Bronchial epithelial cell (primary cell): ENCODE results near the gene TMPRSS6. TPM values are rescaled to one million over a fixed set of nuclear protein-coding genes. Genes with fewer than 3 reads are reported as not detected.

Experiments used
- DNase-seq: peaks from one replicate; pipeline ENCODE4 v3.0.0-alpha.2; 2010; ENCODE audit warnings: low read depth
- FAIRE-seq: peaks from 2 replicates; lab custom pipeline; 2011; peaks lifted over from hg19 to GRCh38; lab: Jason Lieb, UNC
- H3K27me3 ChIP-seq: 2 replicates; pipeline ENCODE4 v1.5.1; 2011; ENCODE audit warnings: low read length; ENCODE audit not compliant: control insufficient read depth, insufficient read depth
- H3K36me3 ChIP-seq: 2 replicates; pipeline ENCODE4 v1.5.1; 2011; ENCODE audit warnings: low read length; ENCODE audit not compliant: control insufficient read depth, insufficient read depth
- H3K4me3 ChIP-seq: 2 replicates; pipeline ENCODE4 v1.5.1; 2011; ENCODE audit warnings: mild to moderate bottlenecking, low read depth, low read length, control low read depth
- total RNA-seq: library from RNA; depleted of rRNA; stranded (reverse); fragments of >200 nt; gene quantifications from 2 replicates; pipeline ENCODE4 v1.2.1, GENCODE V29; 2014
- TF ChIP-seq, protein P1 (sequence below): IDR thresholded peaks from 2 replicates; pipeline ENCODE4 v1.5.1; 2011; ENCODE audit warnings: mild to moderate bottlenecking, moderate library complexity, low read length, control low read depth, inconsistent platforms; ENCODE audit not compliant: insufficient read depth, severe bottlenecking

TMPRSS6 gene
- total RNA-seq, 1 donor from 2014 or later, result not detected

DNA sequence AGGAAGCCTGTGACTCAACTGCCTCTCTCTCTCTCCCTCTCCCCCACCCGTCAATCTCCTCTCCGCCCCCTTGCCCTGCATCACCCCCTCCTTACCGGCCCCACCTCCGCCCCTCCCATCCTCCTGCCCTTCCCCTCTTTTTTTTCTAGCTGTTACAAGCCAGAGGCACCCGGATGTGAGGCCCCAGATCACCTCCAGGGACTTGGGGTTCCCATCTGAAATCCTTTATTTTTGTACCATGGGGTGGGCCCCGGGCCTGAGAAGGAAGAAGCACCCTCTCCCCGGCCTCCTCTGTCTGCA, 47.2 kb downstream of the TMPRSS6 start:
- H3K4me3 ChIP-seq, result no peak overlapping the region
- no peak for FAIRE-seq
- H3K36me3 ChIP-seq, result peaks cover 1% of the 10 kb centered on the region
- no peak for DNase-seq
- TF ChIP-seq, protein P1, sequence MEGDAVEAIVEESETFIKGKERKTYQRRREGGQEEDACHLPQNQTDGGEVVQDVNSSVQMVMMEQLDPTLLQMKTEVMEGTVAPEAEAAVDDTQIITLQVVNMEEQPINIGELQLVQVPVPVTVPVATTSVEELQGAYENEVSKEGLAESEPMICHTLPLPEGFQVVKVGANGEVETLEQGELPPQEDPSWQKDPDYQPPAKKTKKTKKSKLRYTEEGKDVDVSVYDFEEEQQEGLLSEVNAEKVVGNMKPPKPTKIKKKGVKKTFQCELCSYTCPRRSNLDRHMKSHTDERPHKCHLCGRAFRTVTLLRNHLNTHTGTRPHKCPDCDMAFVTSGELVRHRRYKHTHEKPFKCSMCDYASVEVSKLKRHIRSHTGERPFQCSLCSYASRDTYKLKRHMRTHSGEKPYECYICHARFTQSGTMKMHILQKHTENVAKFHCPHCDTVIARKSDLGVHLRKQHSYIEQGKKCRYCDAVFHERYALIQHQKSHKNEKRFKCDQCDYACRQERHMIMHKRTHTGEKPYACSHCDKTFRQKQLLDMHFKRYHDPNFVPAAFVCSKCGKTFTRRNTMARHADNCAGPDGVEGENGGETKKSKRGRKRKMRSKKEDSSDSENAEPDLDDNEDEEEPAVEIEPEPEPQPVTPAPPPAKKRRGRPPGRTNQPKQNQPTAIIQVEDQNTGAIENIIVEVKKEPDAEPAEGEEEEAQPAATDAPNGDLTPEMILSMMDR, result no peak
- peaks cover 1% of the 10 kb centered on the region for H3K27me3 ChIP-seq

DNA sequence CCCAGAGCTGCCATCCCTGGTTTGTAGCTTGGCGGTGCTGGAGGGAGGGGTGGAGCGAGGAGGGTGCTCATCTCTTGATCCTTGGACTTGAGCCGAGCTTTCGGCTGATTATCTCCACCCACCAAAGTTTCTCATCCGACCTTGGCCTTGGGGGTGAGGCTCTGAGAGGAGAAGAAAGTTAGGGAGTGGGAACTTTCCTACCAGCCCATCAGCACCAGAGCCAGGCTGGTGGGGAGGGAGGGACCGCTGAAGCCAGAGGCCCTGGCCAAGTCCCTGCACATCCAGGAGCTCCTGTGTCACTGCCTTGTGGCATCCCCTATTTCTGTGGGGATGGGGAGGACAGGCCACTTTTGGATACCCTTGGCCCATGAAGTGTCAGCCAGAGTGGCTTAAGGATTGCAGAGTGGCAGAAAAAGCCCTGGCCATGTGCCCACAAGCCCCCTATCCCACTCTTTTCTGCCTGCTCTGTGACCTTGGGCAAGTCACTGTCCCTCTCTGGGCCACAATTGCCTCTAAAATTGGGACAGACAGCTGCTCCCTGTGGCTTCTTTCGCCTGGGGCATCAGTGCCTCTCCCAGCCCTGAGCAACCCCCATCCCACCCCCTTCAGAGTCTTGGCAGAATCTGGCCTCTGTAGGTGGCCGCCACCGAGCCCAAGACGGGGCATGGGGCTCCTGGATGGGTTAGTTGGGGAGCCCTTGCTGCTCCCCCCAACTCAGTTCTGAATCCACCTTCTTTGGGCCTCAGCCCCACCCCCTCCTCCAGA, 47.7 kb downstream of the TMPRSS6 start:
- Histone ChIP-seq H3K36me3 (peaks cover 3% of the 10 kb centered on the region), H3K27me3 (peaks cover 1% of the 10 kb centered on the region), H3K4me3 (no peak overlapping the region)
- TF ChIP-seq, protein P1, result no peak
- FAIRE-seq, result no peak
- DNase-seq, result no peak

DNA sequence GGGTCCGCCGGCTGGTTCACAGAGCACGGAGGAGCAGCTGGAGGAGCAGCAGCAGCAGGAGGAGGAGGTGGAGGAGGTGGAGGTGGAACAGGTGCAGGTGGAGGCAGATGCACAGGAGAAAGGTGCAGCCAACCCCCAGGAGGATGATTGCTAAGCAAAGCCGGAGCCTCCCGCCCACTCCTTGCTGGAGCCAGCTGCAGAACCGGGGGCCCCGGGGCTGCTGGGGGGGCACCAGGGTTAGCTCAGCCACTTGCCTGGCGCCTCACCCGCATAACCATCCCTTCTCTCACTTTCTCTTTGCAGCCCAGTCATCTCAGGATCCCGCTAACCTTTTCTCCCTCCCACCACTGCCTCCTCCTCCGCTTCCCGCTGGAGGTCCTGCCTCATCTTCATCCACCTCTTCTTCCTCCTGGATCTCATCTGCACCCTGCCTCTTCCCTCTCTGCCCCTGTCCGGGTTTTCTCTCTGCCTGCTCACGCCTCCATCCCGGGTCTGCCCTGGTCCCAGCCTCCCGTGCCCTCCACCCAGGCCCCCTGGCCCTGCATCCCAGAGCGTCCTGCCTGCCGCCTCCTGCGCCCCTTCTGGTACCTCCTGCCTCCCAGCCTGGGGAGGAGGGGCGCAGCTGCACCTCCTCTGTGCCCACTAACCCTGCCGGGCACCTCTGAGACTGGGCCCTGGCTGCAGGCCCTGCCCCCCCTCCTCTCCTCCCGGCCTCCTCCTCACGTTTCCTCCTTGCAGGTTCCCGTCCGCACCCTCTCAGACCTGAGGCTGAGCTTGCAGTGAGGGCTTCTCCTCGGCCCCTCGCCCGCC, 48.5 kb downstream of the TMPRSS6 start:
- Histone ChIP-seq H3K27me3 (no peaks in the 10 kb centered on the region), H3K4me3 (no peak overlapping the region), H3K36me3 (peaks cover 5% of the 10 kb centered on the region)
- no peak for FAIRE-seq
- TF ChIP-seq, protein P1, result no peak
- DNase-seq, result no peak

DNA sequence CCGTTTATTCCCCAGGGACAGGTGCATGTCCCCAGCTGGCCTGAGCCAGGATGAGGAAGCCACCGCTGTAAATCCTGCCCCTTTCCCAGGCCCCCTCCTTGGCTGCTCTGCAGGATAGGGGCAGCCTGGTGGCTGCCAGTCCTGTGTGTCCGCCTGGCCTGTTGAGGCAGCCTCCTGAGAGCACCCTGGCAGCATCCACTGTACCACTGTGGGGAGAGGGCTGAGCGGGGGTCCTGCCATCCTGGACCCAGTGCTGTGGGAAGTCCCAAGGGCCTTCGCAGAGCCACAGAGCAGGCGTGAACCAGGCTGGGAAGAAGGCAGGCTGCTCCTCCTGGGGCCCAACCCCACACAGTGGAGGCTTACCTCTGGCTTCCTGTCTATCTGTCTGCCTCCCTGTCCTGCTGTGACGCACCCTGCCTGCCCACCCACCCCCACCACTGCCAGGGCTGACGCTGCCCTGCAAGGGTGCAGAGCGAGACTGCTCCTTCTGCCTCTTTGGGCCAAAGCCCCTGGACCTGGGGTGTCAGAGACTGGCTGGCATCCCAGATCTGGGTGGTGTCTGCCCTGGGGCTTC, 49.5 kb downstream of the TMPRSS6 start:
- peaks cover 5% of the 10 kb centered on the region for H3K36me3 ChIP-seq
- H3K4me3 ChIP-seq, result no peak overlapping the region
- TF ChIP-seq, protein P1, result no peak
- DNase-seq, result no peak
- FAIRE-seq, result no peak
- no peaks in the 10 kb centered on the region for H3K27me3 ChIP-seq

DNA sequence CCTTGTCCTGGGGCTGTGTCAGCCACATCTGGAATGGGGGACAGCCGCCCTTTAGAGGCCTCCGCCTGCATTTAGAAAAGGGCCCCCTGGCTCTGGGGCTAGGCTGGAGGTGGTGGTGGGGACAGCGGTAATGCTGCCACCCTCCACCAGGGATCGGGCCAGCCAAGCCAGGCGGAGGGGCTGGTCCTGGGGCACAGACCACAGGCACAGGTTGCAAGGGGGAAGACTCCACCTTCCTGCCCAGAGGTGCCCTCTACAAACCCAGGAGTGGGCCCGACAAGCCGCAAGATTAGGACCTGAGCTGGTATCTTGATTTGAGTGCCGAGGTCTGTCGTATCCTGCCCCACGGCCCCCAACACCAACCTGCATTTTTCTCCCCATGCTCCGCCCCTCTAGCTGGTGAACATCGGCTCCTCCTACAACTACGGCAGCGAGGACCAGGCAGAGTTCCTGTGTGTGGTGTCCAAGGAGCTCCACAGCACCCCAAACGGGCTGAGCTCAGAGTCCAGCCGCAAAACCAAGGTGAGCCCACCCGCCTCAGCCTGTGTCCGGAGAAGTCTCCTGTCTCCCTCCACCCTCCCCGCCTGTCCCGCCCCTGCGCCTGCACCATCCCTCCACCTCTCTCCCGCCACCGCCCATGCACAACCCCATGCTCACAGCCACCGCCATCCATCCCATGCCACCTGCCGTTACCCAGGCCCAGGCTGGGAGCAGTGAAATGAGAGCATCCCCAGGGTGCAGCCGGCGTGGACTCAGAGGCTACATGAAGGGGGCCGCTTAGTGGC, 50.4 kb downstream of the TMPRSS6 start:
- H3K4me3 ChIP-seq, result no peak overlapping the region
- no peaks in the 10 kb centered on the region for H3K27me3 ChIP-seq
- FAIRE-seq (no peak), DNase-seq (no peak)
- H3K36me3 ChIP-seq, result peaks cover 5% of the 10 kb centered on the region
- TF ChIP-seq, protein P1, result no peak
